ENCODE data around the gene KRTAP5-11.
"Not testable (repeated sequence)": the region's sequence is repeated elsewhere in the genome, so short reads cannot be mapped to it uniquely, and the experiment has no call there.

The KRTAP5-11 gene

GRCh38 chr11:71575723-71576424 is 6.8 kb downstream of the KRTAP5-11 start:
- H3K27ac ChIP-seq: no peak overlapping the region
- TF ChIP-seq ZFX (IDR thresholded peaks at IDR 0.05) (no peak), CTCF (conservative IDR thresholded peaks at IDR 0.05) (no peak)

GRCh38 chr11:71574418-71574817 is 8.3 kb downstream of the KRTAP5-11 start:
- TF ChIP-seq ZFX (IDR thresholded peaks at IDR 0.05): no peak
- no peak for TF ChIP-seq CTCF (conservative IDR thresholded peaks at IDR 0.05)
- H3K27ac ChIP-seq: no peak overlapping the region

GRCh38 chr11:71572811-71573210 is 9.9 kb downstream of the KRTAP5-11 start:
- no peak overlapping the region for H3K27ac ChIP-seq
- TF ChIP-seq ZFX (IDR thresholded peaks at IDR 0.05) (no peak), CTCF (conservative IDR thresholded peaks at IDR 0.05) (no peak)

GRCh38 chr11:71571101-71571850 is 11.4 kb downstream of the KRTAP5-11 start:
- not testable (repeated sequence) for H3K27ac ChIP-seq

GRCh38 chr11:71568704-71569349 is 13.8 kb downstream of the KRTAP5-11 start:
- TF ChIP-seq CTCF (conservative IDR thresholded peaks at IDR 0.05) (no peak), ZFX (IDR thresholded peaks at IDR 0.05) (no peak)
- no peak overlapping the region for H3K27ac ChIP-seq

- not testable (repeated sequence) for H3K27ac ChIP-seq
These were observed 15.0 kb downstream of the KRTAP5-11 start for GRCh38 chr11:71567633-71568032.

- not testable (repeated sequence) for H3K27ac ChIP-seq
These were observed 15.8 kb downstream of the KRTAP5-11 start for GRCh38 chr11:71566626-71567599.

GRCh38 chr11:71566081-71566620 is 16.5 kb downstream of the KRTAP5-11 start:
- TF ChIP-seq CTCF (conservative IDR thresholded peaks at IDR 0.05): no peak
- TF ChIP-seq ZFX (IDR thresholded peaks at IDR 0.05): no peak
- no peak overlapping the region for H3K27ac ChIP-seq
